Pulmonary artery endothelial cell (primary cell): ENCODE results near the gene KCNQ5. TPM values are rescaled to one million over a fixed set of nuclear protein-coding genes. Genes with fewer than 3 reads are reported as not detected.

Experiments used
- DNase-seq: peaks from one replicate; pipeline ENCODE4 v3.0.0-alpha.2; 2011; ENCODE audit warnings: low read depth, low spot score
- total RNA-seq: library from RNA; depleted of rRNA; stranded (reverse); fragments of >200 nt; gene quantifications from 2 replicates; pipeline ENCODE4 v1.2.3, GENCODE V29; 2014

KCNQ5 gene
- total RNA-seq, 1 donor from 2014 or later: not detected

- DNase-seq: no peak
These were observed 170.8 kb downstream of the KCNQ5 start for GRCh38 chr6:72792692-72793091.

- DNase-seq: no peak
These were observed 172.0 kb downstream of the KCNQ5 start for GRCh38 chr6:72793641-72794395.

GRCh38 chr6:72798196-72798595 lies 176.3 kb downstream of the KCNQ5 start:
- DNase-seq: no peak

GRCh38 chr6:72809746-72810379 lies 188.0 kb downstream of the KCNQ5 start:
- no peak for DNase-seq

GRCh38 chr6:72810571-72811280 lies 188.9 kb downstream of the KCNQ5 start:
- DNase-seq: no peak

- DNase-seq: no peak
These were observed 190.1 kb downstream of the KCNQ5 start for GRCh38 chr6:72811971-72812421.

- no peak for DNase-seq
These were observed 192.1 kb downstream of the KCNQ5 start for GRCh38 chr6:72813807-72814596.

- no peak for DNase-seq
These were observed 194.2 kb downstream of the KCNQ5 start for GRCh38 chr6:72816022-72816421.

- no peak for DNase-seq
These were observed 195.3 kb downstream of the KCNQ5 start for GRCh38 chr6:72817208-72817607.

GRCh38 chr6:72819609-72820008 lies 197.7 kb downstream of the KCNQ5 start:
- DNase-seq: no peak

GRCh38 chr6:72820153-72820552 lies 198.3 kb downstream of the KCNQ5 start:
- no peak for DNase-seq

GRCh38 chr6:72820906-72821305 lies 199.0 kb downstream of the KCNQ5 start:
- no peak for DNase-seq

- DNase-seq: no peak
These were observed 200.2 kb downstream of the KCNQ5 start for GRCh38 chr6:72822023-72822422.

- no peak for DNase-seq
These were observed 200.8 kb downstream of the KCNQ5 start for GRCh38 chr6:72822691-72823090.

GRCh38 chr6:72824833-72825232 lies 203.0 kb downstream of the KCNQ5 start:
- no peak for DNase-seq

- no peak for DNase-seq
These were observed 203.5 kb downstream of the KCNQ5 start for GRCh38 chr6:72825315-72825911.

GRCh38 chr6:72826037-72826436 lies 204.2 kb downstream of the KCNQ5 start:
- no peak for DNase-seq

GRCh38 chr6:72826744-72827438 lies 205.0 kb downstream of the KCNQ5 start:
- DNase-seq: no peak

- no peak for DNase-seq
These were observed 207.0 kb downstream of the KCNQ5 start for GRCh38 chr6:72828904-72829303.

GRCh38 chr6:72832271-72832670 lies 210.4 kb downstream of the KCNQ5 start:
- no peak for DNase-seq

GRCh38 chr6:72835749-72836148 lies 213.9 kb downstream of the KCNQ5 start:
- no peak for DNase-seq
